Bone marrow (tissue), 2 donors: Measurements from ENCODE around the gene TRIM44.
"Not testable (repeated sequence)": the region's sequence is repeated elsewhere in the genome, so short reads cannot be mapped to it uniquely, and the experiment has no call there.

Experiments
- DNase-seq, 2 donors: peaks; one replicate each; lab custom pipeline; 2025; lab: John Stamatoyannopoulos, UW

The TRIM44 gene

GRCh38 chr11:35855671-35856070, 193.1 kb downstream of the TRIM44 start:
- DNase-seq = no peak

DNA sequence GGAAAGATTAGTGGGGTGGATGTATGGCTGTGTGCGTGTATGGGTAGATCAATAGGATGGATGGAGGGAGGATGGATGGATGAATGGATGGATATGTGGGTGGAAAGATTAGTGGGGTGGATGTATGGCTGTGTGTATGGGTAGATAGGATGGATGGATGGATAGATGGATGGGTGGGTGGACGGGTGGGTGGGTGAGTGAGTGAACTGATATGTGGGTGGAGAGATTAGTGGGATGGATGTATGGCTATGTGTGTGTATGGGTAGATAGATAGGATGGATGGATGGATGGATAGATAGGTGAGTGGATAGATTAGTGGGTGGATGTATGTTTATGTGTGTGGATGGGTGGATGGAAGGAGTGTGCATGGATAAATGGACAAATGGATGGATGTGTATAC, 193.7 kb downstream of the TRIM44 start:
- DNase-seq = no peak

DNA sequence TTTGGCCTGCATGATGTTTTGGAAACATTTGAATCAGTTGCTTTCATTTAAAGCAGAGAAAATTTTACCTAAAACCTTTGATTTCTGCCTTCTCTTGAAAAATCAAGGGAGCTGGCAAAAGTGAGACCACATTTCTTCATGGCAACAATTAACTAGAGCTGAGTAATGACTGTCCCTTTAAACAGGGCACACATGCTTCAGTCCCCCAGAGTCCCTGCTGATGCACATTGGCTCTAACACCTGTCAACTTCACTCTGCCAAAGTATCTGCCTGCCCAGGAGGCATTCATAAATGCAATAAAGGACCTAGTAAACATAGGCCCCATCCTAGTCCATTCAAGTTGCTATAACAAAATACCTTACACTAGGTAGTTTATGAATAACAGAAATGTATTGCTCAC, 194.2 kb downstream of the TRIM44 start:
- DNase-seq = no peak

- no peak for DNase-seq
These were observed 195.3 kb downstream of the TRIM44 start for GRCh38 chr11:35857922-35858321.

DNA sequence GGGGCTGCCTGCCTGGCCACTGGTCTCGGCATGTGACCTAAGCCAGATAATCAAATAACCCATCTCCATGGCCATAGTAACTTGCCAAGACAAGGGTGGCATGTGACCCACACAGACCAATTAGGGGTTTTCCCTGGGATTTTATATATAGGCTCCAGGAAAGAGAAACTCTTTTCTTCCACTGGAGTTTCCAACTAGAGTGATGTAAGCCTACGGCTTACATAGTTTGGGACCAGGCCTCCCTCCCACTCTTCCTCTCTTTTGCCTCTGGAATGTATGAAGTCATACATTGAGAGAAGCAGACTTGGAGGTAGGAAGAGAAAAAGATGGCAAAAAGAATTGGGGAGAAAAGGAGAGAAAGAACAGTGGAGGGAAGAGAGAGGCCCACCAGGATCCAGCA, 196.7 kb downstream of the TRIM44 start:
- DNase-seq = no peak

GRCh38 chr11:35860194-35860593, 197.6 kb downstream of the TRIM44 start:
- not testable (repeated sequence) for DNase-seq

GRCh38 chr11:35861191-35861590, 198.6 kb downstream of the TRIM44 start:
- no peak for DNase-seq

DNA sequence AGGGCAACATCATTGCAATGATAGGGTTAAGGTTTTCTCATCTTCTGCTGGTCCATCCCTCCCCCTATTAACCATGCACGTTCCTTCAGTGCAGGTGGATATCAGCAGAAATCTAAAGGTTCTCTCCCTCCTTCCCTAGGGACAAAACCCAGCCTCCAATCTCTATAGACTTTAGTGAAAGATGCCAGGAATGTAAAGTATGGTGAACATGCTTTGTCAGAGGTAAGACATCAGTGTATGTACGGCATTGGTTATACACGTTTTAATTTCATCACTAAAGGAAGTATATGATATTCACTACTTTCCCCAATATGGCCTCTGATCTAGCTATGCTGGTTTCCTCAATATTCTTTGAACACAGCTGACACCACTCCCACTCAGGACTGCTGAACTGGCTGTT, 200.1 kb downstream of the TRIM44 start:
- DNase-seq = no peak

- DNase-seq = no peak
These were observed 201.6 kb downstream of the TRIM44 start for GRCh38 chr11:35864131-35864530.

- DNase-seq = no peak
These were observed 204.0 kb downstream of the TRIM44 start for GRCh38 chr11:35866601-35867000.
